ENCODE measurements around the gene ABL1.

ABL1 gene

DNA sequence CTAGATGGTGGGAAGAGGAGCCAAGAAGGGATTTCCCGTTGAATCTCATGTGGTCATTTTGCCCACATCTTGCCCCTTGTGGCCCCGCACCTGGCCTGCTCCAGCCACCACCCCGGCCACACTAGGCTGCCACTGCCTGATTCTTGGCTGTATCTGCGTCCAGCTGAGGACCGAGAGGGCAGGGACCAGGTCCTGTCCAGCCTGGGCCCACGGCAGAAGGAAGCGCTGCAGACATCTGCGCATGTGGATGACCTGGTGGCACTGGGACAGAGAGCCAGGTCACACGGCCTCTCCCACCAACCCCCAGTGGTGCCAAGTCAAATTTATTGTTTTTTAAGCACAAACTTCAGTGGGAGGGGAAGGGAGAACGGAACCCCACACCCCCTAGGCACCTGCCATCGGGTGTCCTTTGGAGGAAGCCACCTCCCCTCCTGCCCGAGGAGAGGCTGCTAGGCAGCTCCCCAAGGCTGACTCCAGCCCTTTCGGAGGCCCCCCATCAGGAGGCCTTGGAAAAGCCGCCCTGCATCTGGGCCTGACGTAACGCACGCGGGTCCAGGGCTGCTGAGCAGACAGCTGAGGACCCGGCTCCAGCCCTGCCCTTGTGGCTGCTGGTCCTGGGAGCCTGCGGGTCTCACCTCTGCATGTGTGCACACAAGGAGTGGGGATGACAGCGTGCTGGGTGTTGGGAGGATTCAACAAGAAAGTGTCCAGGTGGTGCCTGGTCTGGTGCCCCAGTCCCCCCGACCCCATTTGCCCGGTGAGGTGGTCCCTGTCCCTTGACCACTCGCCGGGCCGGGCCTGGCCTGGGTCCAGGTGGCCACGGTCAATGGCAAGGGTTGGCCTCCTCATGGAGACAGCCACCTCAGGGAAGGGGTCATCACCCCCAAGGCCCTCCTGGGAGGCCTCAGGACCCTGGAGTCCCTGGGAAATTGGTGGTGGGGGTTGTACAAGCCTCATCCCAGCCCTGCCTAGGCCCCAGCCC lies 67.4 kb downstream of the ABL1 start:
- no peak for TF ChIP-seq GATA3 (IDR thresholded peaks at IDR 0.05; ENCODE audit: low read depth, low read length)
- no peak for TF ChIP-seq GATA2 (IDR thresholded peaks at IDR 0.05; ENCODE audit: low read depth, low read length)

GRCh38 chr9:130903194-130904069 lies 68.4 kb downstream of the ABL1 start:
- no peak for TF ChIP-seq GATA3 (IDR thresholded peaks at IDR 0.05; ENCODE audit: low read depth, low read length)
- TF ChIP-seq GATA2 (IDR thresholded peaks at IDR 0.05; ENCODE audit: low read depth, low read length), result no peak

GRCh38 chr9:130904070-130905044 lies 69.3 kb downstream of the ABL1 start:
- TF ChIP-seq GATA3 (IDR thresholded peaks at IDR 0.05; ENCODE audit: low read depth, low read length) (no peak), GATA2 (IDR thresholded peaks at IDR 0.05; ENCODE audit: low read depth, low read length) (no peak)

- TF ChIP-seq GATA2 (IDR thresholded peaks at IDR 0.05; ENCODE audit: low read depth, low read length) (no peak), GATA3 (IDR thresholded peaks at IDR 0.05; ENCODE audit: low read depth, low read length) (no peak)
Measured at GRCh38 chr9:130905125-130905901, 70.3 kb downstream of the ABL1 start.

DNA sequence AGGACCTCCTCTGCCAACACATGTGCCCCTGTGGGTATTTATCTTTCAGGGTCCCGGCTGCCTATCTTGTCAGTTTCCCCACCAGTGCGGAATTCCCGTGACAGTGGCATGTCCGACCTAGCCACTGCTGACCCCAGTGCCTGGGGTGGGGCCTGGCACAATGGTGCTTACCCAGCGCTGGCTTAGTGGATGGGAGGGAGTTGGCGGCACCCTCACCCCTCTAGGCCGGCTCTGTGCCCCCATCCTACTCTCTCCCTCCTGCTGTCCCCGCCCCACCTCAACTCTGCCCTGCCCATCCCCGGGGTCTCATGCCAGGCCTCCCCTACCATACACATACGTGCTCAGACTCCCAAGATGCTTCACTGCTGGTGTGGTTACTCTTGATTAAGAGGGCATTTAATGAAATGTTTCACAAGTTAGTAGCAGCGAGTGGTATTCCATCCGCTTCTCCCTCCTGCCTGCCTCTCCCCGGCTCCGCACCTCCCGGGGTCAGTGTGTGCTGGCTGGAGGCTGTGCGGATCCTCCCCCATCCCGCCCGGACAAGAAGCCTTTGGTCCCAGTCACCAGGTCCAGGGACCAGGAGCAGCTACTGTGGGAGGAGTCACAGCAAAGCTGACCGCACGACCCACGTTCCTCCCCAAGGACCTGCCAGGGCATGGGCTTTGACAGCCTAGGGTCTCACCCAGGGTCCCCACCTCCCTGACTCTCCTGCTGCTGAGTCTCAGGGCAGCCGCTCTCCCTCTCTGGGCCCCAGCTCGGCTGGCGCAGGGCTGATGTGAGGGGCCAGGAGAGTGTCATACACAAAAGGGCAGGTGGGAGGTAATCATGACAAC lies 71.1 kb downstream of the ABL1 start:
- TF ChIP-seq GATA2 (IDR thresholded peaks at IDR 0.05; ENCODE audit: low read depth, low read length) (no peak), GATA3 (IDR thresholded peaks at IDR 0.05; ENCODE audit: low read depth, low read length) (no peak)

- TF ChIP-seq GATA2 (IDR thresholded peaks at IDR 0.05; ENCODE audit: low read depth, low read length) (no peak), GATA3 (IDR thresholded peaks at IDR 0.05; ENCODE audit: low read depth, low read length) (no peak)
Measured at GRCh38 chr9:130906735-130907416, 71.8 kb downstream of the ABL1 start.

- TF ChIP-seq GATA3 (IDR thresholded peaks at IDR 0.05; ENCODE audit: low read depth, low read length) (no peak), GATA2 (IDR thresholded peaks at IDR 0.05; ENCODE audit: low read depth, low read length) (peak; percentile 93)
Measured at GRCh38 chr9:130908146-130908877, 73.3 kb downstream of the ABL1 start.

GRCh38 chr9:130908878-130909355 lies 73.9 kb downstream of the ABL1 start:
- TF ChIP-seq GATA2 (IDR thresholded peaks at IDR 0.05; ENCODE audit: low read depth, low read length) (no peak), GATA3 (IDR thresholded peaks at IDR 0.05; ENCODE audit: low read depth, low read length) (no peak)

DNA sequence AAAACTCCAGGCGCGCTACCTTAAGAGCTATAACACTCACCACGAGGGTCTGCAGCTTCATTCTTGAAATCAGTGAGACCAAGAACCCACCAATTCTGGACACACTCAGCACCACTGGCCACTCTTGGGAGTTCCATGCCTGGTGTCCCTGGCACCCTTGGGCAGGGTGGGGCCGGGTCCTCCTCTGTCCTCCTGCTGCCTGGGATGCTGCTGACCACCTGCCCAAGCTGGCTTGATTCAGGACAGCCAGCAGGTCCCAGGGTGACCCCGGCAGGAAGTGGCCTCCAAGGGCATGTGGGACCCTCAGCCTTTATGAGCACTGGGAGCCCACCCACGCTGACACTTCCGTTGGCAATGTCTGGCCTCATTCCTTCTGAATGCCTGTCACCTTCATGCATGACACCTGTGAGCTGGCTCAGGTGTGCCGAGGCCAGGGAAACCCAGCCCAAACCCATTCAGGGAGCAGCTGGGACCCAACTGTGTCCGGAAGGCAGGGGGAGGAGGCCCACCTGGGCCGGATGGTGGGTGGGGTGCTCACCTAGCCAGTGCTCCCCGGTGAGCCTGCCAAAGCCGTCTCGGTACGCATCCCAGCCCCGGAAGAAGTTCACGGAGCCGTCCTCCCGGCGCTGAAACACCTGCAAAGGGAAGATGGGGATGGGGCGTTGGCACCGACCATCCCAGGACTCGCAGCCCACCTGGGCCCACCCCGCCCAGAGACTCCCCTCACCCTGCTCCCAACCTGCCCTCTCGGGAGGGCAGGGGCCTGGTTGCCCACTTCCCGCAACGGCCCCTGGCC lies 76.4 kb downstream of the ABL1 start:
- no peak for TF ChIP-seq GATA3 (IDR thresholded peaks at IDR 0.05; ENCODE audit: low read depth, low read length)
- TF ChIP-seq GATA2 (IDR thresholded peaks at IDR 0.05; ENCODE audit: low read depth, low read length), result no peak
